CD4-positive, alpha-beta T cell treated with Interleukin-6 at 100 ng/mL for 8 hours (primary cell): ENCODE results near the gene PTPRT.
"Not testable (repeated sequence)": the region's sequence is repeated elsewhere in the genome, so short reads cannot be mapped to it uniquely, and the experiment has no call there.

Source experiments
- DNase-seq: peaks from one replicate; pipeline ENCODE4 v3.0.0-alpha.2; 2020; ENCODE audit warnings: mixed read lengths, low spot score

PTPRT gene

GRCh38 chr20:42910808-42911207, 278.9 kb downstream of the PTPRT start:
- not testable (repeated sequence) for DNase-seq

GRCh38 chr20:42907730-42908129, 282.0 kb downstream of the PTPRT start:
- no peak for DNase-seq

- no peak for DNase-seq
These were observed 283.6 kb downstream of the PTPRT start for GRCh38 chr20:42906120-42906519.

DNA sequence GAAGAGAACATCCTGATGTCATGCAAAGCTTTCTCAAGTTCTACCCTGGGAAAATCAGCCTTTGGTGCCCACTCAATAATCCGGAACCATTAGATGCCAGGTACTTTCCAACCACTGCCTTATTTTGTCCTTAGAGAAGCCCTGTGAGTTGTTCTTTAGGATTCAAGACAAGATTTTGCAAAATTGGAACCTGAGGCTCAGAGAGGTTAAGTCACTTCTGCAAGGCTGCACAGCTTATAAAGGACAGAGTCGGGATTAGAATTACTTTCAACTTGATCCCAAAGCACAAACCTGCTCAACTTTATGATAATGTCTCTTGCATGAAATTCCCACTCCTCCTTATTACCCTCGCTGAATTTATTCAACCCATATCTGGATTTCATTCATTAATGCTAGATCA, 287.2 kb downstream of the PTPRT start:
- no peak for DNase-seq

GRCh38 chr20:42901689-42902440, 287.8 kb downstream of the PTPRT start:
- no peak for DNase-seq

- not testable (repeated sequence) for DNase-seq
These were observed 288.9 kb downstream of the PTPRT start for GRCh38 chr20:42900764-42901163.

DNA sequence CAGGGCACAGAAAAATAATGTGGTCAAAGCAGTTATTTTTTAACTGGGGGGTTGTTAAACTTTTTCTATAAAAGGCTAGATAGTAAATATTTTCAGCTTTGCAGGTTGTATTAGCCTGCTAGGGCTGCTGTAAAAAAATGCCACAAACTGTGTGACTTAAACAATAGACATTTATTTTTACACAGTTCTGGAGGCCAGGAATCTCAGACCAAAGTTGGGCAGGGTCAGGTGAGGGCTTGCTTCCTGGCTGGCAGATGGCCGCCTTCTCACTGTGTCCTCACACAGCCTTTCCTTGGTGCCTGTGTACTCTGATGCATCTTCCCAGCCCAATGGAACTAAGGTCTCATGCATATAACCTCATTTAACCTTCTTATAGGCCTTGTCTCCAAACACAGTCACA, 294.7 kb downstream of the PTPRT start:
- no peak for DNase-seq

- no peak for DNase-seq
These were observed 295.2 kb downstream of the PTPRT start for GRCh38 chr20:42894483-42894882.

DNA sequence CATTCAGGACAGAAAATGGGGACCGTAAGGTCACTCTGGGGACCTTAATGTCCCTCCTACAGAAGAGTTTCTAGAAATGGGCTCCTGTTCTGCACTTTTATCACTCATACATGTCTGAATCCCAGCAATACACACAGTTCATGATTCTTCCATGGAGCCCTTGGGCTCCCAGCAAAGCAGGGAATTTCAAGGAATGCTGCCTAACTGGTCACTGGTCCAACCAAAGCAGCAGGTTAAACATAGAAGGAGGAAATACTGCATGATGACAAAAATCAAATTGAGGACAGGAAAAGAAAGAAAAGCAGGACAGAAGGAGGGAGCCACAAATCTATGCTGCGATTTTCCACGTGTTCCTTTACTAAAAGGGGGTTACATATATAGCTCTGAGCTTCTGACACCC, 300.2 kb downstream of the PTPRT start:
- no peak for DNase-seq

DNA sequence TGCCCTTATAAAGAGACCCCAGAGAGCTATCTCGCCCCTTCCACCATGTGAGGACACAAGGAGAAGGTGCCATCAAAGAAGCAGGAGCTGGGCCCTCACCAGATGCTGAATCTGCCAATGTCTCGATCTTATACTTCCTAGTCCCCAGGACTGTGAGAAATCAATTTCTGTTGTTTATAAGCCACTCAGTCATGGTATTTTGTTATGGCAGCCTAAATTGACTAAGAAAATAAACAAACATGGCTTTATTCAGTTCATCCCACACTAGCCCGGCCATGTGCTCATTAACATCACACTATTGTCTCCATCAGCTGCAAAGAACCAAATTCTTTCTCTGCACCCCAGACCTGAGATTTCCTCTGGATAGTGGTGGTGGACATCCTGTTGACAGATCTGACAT, 302.4 kb downstream of the PTPRT start:
- DNase-seq, result no peak

DNA sequence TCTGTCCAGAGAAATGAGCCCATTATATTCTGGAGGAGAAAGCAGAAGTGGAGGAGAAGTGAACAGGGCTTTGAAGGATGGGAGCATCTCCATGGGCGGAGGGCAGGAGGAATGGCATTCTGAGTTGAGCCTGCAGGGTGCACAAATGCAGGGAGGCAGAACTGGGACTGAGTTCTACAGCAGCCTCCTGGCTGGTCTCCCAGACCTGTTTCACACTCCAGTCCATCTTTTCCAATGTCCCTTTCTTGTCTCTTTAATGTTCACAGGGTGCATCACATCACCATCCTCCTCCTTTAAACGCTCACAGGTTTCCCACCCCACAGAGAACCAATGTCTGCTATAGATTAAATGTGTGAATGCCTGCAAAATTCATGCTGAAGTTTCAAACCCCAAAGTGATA, 302.9 kb downstream of the PTPRT start:
- DNase-seq, result no peak

DNA sequence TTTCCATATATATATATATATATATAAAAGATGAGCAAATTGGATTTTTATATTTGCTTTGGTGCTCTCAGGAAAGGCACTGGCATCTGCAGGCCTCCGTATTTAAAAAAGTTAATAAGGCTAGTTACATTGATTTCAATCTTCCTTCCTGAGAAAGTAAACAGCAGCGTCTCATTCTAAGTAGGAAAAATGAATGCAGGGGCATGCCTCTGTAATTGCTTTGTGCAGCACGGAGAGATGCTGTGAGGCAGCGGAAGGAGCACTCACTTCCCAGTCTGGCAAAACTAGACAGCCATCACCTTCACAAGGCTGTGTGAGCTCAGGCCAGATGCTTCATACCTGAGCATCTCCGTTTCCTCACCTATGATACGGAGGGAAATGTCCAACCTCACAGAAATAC, 303.7 kb downstream of the PTPRT start:
- DNase-seq, result no peak

DNA sequence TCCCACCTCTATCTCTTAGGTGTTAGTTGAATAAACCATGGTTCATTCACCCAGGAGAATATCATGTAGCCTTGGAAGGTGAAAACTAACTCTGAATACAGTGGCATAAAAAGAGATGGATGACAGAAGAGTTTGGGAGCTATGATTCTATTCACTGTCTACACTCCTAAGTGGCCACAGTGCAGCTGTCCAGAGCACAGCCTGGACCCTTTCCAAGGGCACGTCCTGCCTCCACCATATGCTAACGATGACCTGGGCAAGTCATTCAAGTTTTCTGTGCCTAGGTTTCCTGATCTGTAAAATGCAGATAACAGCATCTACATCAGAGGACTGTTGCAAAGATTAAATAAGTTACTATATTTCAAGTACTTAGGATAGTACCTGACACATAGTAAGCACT, 314.1 kb downstream of the PTPRT start:
- no peak for DNase-seq

DNA sequence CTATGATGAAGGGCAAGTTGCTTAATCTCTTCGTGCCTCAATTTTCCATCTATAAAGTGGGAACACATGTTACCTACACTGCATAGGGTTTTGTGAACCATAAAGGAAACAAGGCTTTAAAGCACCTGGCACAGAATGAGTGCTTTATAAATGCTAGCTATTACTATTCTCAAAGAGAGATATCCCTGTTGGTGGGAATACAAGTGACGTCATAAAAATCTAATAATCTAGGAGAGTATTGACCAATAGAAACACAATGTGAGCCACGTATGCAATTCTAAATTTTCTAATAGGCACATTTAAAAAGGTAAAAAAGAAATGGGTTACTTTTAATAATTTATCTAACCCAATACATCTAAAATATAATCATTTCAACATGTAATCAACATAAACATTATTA, 316.4 kb downstream of the PTPRT start:
- no peak for DNase-seq

- DNase-seq, result no peak
These were observed 325.6 kb downstream of the PTPRT start for GRCh38 chr20:42864116-42864515.

DNA sequence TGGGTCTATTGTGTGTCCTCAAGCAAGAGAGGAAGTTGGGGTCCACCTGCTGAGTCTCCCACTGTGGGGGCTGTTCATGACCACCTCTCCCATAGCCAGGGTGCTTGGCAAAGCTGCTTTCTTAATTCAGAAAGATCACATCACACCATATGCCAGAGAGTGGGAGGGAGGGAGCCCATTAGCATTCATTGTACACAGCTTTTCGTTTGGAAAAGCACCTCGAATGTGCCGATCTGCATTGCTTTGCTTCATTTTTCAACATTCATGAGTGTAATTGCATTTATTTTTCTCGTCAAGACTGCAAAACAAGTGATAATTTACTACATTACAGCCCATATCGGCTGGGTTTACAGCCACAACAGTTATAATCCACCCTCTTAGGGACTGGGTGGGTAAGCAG, 327.3 kb downstream of the PTPRT start:
- DNase-seq, result no peak

DNA sequence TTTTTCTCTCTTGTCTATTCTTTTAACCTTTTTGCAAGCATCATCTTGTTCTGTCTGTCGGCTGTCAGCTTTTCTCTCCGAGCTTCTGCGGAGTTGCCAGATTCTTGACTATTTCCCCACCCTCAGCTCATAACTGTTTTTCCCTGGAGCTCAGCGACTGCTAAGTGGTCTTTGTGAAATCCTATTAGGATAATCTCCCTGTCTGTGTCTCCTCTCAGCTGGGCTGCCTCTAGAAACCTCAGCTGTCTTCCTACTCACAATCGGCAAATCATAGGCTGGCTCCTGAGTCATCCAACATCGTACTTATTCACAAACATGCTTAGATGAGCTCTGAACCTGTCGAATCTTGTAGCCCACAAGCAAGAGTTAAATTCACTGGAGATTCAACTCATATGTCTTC, 332.3 kb downstream of the PTPRT start:
- no peak for DNase-seq

DNA sequence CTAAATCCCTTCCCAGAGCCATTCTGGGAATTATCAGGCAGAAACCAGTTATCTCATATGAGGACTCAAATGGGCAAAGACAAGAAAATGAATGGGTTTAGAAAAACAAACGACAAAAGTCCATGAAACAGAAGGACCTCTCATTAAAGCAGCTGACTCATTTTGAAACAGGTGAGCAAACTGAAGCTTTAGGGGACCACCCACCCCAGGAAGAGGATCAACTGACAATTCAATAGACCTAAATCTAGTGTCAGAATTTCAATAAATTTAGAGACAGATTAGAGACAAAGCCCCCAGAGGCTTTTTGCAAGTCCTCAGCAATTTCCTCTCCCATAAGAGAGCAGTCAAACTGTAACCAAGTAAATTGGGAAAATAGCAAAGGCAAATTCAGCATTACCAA, 333.8 kb downstream of the PTPRT start:
- no peak for DNase-seq

- DNase-seq, result no peak
These were observed 337.0 kb downstream of the PTPRT start for GRCh38 chr20:42852691-42853090.

GRCh38 chr20:42846784-42847490, 342.8 kb downstream of the PTPRT start:
- no peak for DNase-seq

GRCh38 chr20:42844751-42845150, 345.0 kb downstream of the PTPRT start:
- no peak for DNase-seq

GRCh38 chr20:42837456-42837855, 352.2 kb downstream of the PTPRT start:
- DNase-seq, result no peak

- DNase-seq, result no peak
These were observed 353.4 kb downstream of the PTPRT start for GRCh38 chr20:42836339-42836738.

DNA sequence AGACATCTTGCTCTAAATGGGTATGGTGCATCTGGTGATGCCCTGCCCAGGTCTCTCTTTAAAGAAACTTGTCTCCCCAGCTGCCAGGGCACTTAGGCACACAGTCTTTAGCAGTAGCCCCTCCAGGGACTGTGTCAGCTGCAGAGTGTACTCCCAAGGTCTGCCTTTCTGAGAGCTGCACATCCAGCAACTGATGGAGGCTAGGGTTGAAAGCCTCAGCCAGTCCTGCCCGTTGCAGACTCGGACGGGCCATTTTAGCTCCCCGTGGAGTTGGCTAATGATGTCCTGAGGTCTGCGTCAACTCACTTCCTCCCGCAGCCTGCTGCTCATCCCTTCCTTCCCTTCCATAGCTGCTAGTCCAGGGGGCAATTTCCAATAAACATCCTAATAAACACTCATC, 381.8 kb downstream of the PTPRT start:
- DNase-seq, result no peak
